Measurements from ENCODE around the gene TRIM10.

Gene TRIM10, protein sequence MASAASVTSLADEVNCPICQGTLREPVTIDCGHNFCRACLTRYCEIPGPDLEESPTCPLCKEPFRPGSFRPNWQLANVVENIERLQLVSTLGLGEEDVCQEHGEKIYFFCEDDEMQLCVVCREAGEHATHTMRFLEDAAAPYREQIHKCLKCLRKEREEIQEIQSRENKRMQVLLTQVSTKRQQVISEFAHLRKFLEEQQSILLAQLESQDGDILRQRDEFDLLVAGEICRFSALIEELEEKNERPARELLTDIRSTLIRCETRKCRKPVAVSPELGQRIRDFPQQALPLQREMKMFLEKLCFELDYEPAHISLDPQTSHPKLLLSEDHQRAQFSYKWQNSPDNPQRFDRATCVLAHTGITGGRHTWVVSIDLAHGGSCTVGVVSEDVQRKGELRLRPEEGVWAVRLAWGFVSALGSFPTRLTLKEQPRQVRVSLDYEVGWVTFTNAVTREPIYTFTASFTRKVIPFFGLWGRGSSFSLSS

DNA sequence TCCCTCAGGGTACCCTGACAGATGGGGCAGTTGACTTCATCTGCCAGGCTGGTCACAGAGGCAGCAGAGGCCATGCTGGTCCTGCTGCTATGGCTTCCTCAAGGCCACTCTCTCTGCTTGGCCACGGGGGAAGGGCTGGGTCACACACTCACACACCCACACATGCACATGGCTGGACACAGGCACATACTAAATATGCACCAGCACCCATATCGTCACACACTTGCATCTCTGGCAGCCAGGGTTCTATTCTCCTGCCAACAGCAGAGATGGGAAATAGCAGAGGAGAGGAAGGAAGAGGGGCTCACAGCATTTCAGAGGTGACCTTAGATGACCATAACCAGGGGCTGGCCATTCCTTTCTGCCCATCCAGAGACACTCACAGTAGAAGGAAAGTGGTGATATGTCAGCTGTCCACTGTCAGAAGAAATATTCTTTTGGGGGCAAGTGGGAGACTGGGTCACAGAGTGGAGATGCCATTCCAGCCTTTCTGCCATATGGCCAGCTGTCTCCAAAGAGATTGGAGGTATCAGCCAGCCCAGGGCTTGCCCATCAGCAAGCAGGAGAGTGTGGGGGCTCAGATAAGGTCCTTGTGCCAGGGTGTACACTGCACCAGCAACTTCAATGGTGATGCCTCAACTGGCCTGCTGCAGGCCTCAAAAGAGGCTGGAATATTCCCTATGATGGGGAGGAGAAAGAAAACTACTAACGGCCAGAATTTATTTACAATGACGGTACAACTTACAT is at the start of gene TRIM10:
Gene TRIM10 (minus strand): TSS at position 427 of the 747 bp plus-strand sequence. CDS start 353 bp downstream, at position 74.
- no peak for DNase-seq

DNA sequence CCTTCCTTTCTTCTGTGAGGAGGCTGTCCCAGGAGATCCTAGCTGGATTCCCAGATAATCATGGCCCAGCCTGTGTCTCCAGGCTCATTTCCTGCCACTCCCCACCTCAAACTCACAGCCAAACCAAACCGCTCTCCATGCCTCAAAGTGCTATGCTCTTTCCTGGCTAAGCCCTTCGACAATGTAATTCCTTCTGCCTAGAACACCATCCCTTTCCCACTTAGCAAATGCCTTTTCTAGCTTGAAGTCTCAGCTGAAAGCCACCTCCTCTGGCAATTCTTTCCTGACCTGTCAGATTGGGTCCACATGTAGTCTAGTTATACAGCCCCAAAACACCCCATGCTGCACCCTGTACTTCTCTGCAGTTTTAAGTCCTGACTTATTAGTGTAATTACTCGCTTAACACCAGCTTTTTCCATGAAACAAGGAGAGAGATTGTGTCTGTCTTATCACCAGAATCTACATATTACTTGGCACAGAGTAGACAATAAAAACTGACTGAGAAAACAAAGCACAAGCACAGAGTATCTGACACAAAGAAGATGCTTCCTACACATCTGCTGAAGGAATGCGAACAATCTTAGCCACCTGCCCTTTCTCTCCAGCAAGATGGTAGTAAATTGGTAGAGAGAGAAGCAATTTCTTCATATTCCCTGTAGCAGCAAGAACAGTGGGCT is 46.7 kb upstream of the TRIM10 start:
- no peak for DNase-seq

DNA sequence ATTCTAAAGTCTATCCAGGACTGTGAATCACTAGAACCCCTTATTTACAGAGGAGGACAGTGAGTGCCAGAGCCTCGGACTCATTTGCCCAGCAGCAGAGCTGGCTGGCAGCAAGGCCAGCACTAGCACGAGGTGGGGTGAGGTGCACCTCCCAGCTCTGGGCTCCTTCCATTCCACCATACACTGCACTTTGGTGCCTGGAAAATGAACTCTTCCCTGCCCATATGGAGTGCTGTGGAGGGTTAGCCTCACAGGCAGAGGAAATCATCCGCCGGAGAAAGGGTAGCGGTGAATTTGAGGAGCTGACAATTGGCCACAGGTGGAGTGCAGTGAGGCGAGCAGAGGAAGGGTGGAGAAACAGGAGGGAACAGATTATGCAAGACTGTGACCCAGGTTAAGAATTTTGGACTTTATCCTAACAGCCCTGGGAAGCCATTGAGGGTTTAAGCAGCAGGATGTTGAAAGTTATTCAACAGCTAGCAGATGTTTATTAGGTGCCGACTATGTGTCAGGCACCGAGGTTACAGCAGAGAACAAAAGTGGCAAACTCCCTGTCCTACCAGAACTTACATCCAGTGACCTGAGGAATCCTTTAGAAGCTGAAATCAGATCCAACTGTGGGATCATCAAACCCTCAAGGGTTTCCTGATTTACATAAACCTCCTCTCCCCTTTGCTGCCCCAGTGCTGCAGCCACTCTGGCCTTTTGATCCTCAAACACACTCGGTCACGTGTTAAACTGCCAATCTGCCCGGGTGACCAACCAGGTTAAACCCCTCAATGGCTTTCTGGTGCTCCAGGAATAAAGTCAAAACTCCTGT is 46.0 kb upstream of the TRIM10 start:
- DNase-seq = no peak

DNA sequence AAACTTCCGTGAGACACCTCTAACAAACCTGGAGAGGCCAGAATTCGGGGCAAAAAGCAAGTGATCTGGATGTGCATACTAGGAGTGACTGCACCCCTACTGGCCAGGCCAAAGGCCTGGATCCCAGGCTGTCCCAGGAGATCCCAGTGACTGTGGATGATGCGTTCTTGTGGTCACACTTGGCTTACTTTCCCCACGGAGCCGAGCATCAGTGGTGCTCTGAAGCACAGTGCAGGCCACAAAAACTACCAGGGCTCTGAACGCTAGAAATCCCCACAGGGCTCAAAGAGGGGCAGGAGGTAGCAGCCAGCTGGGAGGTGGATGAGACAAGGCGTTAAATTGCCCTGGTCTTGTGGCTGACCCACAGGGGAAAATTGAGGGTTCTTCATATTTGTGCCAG is 45.1 kb upstream of the TRIM10 start:
- DNase-seq = no peak

DNA sequence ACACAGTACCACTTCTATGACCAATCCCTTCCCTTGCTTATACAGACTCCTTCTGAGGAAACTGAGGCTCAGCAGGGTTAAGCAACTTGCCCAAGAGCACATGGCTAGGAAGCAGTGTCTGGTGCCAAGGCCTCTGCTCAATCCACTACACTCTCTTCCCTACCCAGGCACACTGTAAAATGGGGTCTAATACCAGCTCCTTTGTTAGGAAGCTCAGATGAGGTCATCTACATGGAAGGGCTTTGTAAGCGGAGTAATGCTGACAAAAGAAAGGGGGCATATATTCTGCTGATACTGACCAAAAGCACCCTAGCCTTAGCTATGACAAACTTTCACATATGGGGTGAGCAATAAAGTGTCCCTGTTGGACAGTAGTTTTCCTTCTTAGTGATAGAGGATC is 43.1 kb upstream of the TRIM10 start:
- no peak for DNase-seq

DNA sequence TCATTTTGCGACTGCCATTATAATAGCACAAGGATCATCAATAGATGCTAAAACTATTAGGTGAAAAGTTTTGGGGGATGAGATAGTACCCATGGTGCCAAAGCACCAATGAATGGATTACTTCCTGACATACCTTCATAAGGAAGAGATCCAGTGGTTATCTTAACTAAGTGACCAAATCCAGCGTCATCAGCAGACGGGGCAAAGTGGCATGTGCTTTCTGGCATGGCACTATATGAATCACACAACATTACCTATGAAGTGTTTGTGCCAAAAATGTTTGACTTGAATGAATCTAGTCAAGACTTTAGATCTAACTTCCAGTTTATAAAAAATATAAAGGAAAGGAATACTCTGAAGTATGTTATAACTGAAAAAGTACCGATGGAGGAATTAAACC is 41.4 kb upstream of the TRIM10 start:
- no peak for DNase-seq

DNA sequence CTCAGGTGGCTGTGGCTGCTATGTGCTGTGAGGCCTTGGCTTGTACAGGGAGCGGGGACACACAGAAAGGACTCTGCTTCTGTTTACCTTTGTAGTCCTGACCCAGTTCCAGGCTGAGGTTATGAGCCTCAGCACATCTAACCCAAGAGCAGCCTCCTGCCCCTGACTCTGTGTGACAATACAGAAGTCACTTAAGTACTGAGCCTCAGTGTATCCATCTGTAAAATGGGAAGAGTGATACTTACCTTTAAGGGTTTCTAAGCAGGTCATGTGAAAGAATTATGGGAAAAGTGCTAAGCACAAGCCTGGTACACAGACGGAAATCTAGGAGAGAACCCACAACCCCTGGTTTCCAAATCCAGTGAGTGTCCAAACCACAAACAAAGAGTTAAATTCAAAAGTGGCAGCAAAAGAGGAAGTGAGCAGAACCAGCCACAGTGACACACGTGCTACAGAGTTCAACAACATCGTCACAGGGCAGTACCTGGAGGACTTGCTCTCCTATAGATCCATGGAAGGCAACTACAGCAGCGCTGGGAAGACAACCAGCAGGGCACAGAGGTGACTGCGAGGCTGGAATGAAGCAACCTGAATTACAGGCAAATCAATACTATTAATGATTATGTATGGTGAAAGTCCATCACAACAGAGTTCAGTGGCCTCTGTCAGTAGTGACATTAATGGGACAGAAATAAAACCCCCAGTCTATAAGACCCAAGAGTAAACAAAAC is 39.7 kb upstream of the TRIM10 start:
- no peak for DNase-seq

DNA sequence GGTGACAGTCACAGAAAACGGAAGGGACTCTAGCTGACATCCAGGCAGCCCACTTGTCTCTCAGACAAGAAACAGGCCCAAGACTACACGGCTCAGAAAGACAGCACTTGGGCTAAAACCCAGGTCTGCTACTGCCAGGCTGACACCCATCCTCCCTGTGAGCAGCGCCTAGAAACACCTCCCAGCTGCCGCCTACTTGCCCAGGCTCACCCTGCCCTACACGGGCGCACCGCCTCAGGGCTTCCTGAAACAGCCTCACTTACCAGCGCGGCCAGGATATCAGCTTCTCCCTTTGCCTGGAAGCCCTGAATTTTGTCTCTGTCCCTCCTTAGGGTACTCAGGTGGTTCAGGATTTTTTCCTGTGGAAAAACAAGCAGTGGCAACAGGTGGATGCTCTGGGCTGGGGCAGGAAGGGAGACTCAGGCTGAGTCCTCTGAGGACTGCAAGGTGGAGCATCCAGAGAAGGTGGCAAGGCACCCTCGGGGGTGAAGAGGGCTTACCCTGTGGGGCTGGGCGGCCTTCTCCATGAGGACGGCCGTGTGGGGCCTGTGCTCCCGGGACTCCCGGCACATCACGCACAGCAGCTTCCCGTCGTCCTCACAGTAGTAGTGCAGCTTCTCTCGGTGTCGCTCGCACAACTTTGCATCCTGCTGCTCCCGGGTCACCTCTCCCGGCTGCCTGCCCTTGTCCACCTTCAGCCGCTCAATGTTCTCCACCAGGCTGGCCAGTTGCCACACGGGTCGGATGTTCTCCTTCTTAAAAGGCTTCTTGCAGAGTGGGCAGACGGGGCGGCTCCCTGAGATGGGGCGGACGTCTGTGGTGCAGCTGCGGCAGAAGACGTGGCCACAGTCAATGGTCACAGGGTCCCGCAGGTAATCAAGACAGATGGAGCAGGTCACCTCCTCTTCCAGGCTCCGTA is 37.4 kb upstream of the TRIM10 start:
- DNase-seq = no peak

DNA sequence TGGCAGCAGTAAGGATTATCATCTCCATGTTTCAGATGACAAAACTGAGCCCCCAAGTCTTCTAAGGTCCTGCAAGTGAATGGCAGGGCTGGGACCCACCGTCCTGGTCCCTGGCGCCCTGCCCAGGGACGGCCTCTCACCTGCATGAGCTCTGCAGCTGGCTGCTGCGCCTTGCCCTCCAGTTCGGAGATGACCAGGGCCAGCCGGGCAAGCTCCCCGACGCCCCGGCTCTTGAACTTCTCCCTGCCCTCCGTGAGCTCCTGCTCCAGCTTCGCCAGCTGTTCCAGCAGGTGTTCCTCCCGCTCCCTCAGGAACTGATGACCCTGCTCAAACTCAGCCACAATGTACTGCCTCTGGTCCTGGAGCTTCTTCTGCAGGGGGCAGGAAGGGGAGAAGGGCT is 35.4 kb upstream of the TRIM10 start:
- no peak for DNase-seq

DNA sequence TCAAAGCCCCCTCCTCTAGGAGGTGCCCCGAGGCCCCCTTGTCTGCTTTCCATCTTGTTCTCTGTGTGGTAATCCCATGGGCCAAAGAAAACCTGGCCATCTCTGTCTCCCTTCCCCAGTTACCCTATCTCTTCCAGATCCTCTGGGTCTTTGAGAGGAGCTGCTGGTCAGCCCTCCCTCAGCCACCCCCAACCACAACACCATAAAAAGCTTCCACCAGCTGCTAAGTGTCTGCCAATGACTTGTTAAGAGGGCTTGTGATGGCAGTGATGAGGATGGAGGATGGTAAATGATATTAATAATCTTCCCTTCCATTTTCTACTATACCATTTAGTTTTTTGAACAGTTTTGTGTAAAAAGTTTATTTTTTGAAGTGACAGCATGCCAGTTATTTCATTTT is 34.9 kb upstream of the TRIM10 start:
- no peak for DNase-seq

DNA sequence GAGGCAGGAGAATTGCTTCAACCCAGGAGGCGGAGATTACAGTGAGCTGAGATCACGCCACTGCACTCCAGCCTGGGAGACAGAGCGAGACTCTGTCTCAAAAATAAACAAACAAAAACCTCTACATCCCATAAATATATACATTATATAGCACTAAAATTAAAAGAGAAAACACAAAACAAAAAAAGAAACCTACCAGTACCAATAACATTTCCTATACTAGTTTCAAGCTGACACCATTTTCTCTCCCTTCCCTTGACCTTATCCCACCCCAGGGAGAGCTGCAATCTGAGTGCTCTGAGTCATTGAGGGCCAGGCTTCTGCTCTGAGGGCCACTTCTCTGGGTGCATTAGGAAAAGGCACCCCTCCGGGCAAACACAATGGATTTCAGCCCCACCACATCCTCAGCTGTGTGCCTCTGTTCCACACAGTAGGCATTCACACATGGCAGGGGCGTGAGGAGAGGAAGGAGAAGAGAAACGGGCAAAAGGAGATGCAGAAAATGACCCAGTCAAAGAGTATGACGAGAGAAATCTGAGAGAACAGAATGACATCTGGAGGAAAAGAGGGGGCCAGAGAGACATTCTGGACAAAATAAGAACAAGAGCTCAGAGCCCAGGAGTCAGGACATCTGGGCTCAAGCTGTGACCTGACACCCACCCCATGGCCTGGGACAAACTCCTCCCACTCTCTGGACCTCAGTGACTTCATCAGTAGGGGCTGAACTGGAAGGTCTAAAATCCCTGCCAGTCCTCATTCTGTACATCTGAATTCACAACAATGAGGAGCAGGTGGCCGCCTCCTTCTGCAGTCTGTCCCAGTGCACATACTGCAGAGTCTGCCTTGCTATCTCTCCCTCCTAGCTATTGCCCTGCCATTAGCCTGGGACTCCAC is 34.0 kb upstream of the TRIM10 start:
- no peak for DNase-seq

DNA sequence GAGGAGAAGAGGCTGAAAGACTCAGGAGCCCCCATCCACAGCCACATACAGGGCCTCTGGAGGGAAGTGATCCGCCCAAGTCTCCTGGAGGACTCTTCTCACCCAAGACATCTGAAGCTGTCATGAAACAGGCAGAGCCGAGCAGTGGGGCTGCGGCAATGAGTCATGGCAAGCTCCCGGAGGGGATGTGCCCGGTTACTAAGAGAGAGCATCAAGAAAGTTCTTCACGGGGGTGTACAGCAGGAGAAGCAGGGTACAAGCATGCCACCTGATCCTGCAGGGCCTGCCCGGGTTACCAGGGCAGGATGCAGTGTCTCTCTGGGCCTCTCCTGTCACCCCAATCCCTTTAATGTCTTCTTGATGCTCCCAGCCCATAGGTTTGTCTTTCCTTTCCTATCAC is 31.1 kb upstream of the TRIM10 start:
- DNase-seq = no peak

DNA sequence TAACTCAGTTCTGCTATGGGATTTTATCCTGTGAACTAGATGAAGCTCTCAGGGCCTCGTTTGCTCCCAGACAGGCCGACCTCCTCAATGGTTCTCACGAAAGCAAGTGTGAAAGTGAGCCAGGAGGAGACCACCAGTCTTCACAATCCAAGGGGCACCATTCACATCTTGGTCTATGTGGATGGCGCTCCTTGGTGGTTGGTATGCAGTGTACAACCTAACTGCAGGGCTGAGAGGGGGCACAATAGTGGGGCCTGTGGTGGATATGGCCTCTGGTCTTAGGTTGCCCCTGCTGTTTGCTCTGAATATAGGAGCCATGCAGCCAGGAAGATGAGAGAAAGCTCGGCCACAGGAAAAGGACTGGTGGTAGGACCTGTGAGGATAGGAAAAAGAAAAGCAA is 27.5 kb upstream of the TRIM10 start:
- no peak for DNase-seq

DNA sequence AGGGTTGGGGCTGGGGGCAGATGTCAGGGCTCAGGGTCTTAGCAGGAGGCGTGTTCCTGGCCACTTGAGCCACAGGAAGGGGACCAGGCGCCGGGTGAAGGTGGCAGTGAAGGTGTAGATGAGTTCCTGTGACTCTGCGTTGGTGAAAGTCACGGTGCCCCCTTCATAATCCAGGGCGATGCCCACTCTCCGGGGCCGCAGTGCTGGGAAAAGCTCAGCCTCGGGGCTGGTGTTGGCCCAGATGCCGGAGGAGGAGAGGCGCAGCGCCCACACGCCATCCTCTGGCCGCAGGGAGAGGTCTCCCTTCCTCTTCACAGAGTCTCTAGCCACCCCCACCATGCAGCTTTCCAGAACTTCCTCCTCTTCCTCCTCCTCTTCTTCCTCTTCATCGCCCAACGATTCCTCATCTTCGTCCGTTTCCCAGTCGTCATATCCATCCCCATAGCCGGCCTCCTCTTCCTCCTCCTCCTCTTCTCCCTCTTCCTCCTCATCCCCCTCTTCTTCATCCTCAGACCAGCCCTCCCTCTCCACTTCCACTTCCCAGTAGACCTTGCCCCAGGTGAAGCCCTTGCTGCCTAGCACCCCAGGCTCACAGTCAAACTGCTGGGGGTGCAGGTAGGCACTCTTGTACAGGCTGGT is 25.0 kb upstream of the TRIM10 start:
- no peak for DNase-seq

DNA sequence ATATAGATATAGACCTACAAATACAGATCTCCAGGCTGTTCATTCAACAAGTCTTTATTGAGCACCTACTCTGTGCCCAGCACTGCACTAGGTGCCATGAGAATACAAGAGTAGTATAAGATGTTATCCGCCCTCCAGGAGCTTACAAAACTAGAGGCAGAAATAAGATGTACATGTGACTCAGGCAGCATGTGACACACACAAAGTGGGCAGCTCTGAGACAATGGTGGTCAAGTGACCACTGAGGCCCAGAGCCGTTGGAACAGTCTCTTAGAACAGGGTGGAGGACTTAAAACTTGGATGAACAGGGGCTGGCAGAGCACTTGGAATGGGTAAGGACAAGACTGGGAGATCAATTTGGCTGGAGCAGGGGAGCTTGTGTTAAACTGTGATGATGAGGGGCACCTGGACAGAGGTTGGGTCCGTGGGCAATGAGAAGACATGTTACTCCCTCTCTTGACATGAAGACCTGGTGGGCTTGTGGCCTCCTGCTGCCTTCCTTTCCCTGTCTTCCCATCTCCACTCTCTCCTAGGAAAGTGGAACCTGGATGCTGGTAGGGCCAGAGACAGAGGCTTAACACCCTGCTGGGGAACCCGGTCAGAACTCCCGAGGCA is 23.5 kb upstream of the TRIM10 start:
- no peak for DNase-seq

DNA sequence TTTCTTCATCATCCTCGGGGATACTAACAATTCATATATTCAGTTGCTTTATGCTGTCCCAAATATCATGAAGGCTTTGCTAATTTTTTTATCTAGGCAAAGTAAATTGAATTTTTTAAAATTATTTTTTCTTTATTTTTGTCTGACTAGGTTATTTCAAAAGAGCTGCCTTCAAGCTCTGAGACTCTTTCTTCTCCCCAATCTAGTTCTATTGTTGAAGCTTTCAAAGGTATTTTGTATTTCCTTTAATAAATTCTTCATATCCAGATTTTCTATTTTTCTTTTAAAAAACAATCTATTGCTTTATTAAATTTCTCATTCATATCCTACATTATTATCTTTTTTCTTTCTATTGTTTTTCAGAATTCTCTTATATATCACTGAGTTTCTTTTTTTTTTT is 19.1 kb upstream of the TRIM10 start:
- no peak for DNase-seq

DNA sequence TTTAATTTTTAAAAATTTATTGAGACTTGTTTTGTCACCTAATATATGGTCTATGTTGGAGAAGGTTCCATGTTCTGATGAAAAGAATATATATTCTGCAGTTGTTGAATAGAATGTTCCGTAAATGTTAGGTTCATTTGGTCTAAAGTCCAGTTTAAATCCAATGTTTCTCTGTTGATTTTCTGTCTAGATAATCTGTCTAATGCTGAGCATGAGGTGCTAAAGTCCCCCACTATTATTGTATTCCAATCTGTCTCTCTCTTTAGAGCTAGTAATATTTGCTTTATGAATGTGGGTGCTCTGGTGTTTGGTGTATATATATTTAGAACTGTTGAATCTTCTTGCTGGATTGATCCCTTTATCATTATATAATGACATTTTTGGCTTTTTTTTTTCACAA is 17.8 kb upstream of the TRIM10 start:
- no peak for DNase-seq

DNA sequence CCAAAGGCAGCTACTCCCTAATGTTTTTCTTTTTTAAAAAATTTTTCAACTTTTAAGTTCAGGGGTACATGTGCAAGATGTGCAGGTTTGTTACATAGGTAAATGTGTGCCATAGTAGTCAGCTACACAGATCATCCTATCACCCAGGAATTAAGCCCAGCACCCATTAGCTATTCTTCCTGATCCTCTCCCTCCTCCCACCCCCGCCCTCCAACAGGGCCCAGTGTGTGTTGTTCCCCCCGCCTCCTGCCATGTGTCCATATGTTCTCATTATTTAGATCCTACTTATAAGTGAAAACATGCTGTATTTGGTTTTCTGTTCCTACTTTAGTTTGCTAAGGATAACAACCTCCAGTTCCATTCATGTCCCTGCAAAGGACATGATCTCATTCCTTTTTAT is 14.8 kb upstream of the TRIM10 start:
- DNase-seq = no peak

DNA sequence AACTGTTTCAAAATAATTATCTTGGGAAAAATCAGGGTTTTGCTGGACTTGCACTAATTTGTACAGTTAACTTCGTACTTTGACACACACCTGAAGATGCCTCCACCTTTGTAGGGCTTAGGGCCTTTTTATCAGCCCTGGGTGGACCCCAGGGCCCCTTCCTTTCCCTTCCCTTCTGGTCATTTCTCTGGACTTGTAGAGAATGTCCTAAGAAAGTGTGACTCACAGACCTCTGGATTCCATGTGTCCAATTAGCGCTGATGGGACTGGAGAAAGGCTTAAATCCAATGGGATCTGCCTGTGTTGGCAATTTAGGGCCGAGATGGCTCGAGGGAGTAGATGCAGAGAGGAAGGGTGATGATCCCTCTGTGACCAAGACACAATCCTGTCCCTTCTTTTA is 11.7 kb upstream of the TRIM10 start:
- DNase-seq = no peak

Data from activated CD4-positive, alpha-beta T cell treated with anti-CD3 and anti-CD28 coated beads, Interleukin-2, amount 50 U/mL, for 16 hours (primary cell).